ENCODE results near the gene PTPA.
"Not testable (repeated sequence)": the region's sequence is repeated elsewhere in the genome, so short reads cannot be mapped to it uniquely, and the experiment has no call there.

Gene PTPA

DNA sequence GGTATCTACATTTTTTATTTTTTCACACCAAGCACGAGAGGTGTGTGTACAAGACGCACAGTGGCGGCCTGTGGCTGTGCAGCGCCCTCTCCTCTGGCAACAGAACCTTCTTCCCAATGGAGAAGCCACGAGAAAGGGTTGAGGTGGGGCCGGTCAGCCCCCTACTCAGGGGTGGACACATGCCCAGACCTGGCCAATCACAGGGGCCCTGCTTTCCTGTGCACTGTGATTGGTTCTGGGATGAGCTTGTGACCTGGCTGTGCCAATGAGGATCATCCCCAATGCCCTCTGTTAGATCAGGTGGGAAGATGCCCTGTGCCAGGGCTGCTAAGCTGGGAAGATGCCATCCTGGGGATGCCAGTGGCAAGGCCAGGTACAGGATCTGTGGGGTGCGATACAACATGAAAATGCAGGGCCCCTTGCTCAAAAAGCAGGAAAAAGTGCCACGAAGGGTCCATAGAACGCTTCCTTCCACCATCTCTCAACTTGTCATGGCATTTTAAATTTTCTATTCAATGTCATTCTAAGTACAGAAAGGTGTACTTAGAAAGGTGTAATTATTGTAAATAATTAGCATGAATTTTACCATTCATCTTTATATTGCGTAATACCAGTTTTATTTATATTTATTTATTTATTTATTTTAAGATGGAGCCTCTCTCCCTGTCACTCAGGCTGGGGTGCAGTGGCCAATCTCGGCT lies 51.4 kb downstream of the PTPA start (continued):
- TF ChIP-seq, protein P1, sequence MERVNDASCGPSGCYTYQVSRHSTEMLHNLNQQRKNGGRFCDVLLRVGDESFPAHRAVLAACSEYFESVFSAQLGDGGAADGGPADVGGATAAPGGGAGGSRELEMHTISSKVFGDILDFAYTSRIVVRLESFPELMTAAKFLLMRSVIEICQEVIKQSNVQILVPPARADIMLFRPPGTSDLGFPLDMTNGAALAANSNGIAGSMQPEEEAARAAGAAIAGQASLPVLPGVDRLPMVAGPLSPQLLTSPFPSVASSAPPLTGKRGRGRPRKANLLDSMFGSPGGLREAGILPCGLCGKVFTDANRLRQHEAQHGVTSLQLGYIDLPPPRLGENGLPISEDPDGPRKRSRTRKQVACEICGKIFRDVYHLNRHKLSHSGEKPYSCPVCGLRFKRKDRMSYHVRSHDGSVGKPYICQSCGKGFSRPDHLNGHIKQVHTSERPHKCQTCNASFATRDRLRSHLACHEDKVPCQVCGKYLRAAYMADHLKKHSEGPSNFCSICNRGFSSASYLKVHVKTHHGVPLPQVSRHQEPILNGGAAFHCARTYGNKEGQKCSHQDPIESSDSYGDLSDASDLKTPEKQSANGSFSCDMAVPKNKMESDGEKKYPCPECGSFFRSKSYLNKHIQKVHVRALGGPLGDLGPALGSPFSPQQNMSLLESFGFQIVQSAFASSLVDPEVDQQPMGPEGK (CRISPR knock-in tag; IDR thresholded peaks at IDR 0.05; ENCODE audit: borderline replicate concordance) = no peak
- no peak for TF ChIP-seq CSDC2 (CRISPR knock-in tag; IDR thresholded peaks at IDR 0.05)

DNA sequence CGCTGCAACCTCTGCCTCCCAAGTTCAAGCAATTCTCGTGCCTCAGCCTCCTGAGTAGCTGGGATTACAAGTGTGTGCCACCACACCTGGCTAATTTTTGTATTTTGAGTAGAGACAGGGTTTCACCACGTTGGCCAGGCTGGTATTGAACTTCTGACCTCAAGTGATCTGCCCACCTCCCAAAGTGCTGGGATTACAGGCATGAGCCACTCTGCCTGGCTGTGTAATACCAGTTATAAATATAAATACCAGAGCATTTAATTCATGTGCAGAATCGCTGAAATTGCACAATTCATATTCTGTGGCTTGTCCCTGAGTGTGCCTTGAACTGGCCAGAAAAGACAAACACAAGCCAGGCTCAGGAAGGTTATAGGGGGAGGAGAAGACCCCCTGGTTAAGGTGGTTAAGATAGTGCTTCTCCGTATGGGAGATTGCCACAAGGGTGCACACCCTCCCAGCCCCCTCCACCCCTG lies 52.0 kb downstream of the PTPA start:
- not testable (repeated sequence) for ATAC-seq

DNA sequence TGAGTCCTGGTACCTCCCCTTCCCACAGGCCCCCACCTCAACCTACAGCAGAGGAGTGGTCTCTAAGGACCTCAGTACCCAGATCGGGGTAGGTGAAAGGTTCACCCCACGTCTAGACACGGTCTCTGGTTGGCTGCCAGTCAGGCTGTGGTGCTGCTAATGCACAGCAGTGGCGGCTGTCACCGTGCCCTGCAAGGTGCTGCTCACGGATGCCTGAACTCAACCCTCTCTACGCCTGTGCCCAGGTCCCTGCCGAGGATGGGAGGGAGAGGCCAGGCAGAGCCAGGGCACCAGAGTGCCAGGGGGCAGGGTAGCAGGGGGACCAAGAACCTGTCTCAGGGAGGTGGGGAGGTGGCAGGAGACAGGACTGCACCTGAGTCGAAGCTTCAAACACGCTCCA lies 52.5 kb downstream of the PTPA start:
- ATAC-seq = no peak
- no peak for TF ChIP-seq GLIS3 (CRISPR knock-in tag; IDR thresholded peaks at IDR 0.05)
- no peak for TF ChIP-seq ZFP3 (CRISPR knock-in tag; IDR thresholded peaks at IDR 0.05)
- no peak for TF ChIP-seq ZNF70 (CRISPR knock-in tag; IDR thresholded peaks at IDR 0.05)
- TF ChIP-seq ZNF565 (CRISPR knock-in tag; conservative IDR thresholded peaks at IDR 0.05; ENCODE audit: low read depth) = no peak
- TF ChIP-seq, protein P1 (CRISPR knock-in tag; IDR thresholded peaks at IDR 0.05; ENCODE audit: borderline replicate concordance) = no peak
- TF ChIP-seq SNAI2 (CRISPR knock-in tag; IDR thresholded peaks at IDR 0.05) = no peak
- no peak for TF ChIP-seq BACH2 (CRISPR knock-in tag; IDR thresholded peaks at IDR 0.05; ENCODE audit: borderline replicate concordance)
- no peak for TF ChIP-seq PPARA (CRISPR knock-in tag; IDR thresholded peaks at IDR 0.05; ENCODE audit: borderline replicate concordance)
- TF ChIP-seq ZC3H10 (CRISPR knock-in tag; IDR thresholded peaks at IDR 0.05) = no peak
- TF ChIP-seq RARB (CRISPR knock-in tag; IDR thresholded peaks at IDR 0.05) = no peak
- no peak for TF ChIP-seq TOX (CRISPR knock-in tag; IDR thresholded peaks at IDR 0.05; ENCODE audit: borderline replicate concordance)
- TF ChIP-seq OSR1 (CRISPR knock-in tag; IDR thresholded peaks at IDR 0.05) = no peak
- TF ChIP-seq CSDC2 (CRISPR knock-in tag; IDR thresholded peaks at IDR 0.05) = no peak
- TF ChIP-seq ZNF8 (CRISPR knock-in tag; IDR thresholded peaks at IDR 0.05) = no peak
- TF ChIP-seq, protein P2, sequence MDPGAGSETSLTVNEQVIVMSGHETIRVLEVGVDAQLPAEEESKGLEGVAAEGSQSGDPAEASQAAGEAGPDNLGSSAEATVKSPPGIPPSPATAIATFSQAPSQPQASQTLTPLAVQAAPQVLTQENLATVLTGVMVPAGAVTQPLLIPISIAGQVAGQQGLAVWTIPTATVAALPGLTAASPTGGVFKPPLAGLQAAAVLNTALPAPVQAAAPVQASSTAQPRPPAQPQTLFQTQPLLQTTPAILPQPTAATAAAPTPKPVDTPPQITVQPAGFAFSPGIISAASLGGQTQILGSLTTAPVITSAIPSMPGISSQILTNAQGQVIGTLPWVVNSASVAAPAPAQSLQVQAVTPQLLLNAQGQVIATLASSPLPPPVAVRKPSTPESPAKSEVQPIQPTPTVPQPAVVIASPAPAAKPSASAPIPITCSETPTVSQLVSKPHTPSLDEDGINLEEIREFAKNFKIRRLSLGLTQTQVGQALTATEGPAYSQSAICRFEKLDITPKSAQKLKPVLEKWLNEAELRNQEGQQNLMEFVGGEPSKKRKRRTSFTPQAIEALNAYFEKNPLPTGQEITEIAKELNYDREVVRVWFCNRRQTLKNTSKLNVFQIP (CRISPR knock-in tag; IDR thresholded peaks at IDR 0.05; ENCODE audit: borderline replicate concordance, low read depth) = no peak
- no peak for TF ChIP-seq ARNTL (CRISPR knock-in tag; IDR thresholded peaks at IDR 0.05; ENCODE audit: borderline replicate concordance, low read depth)

DNA sequence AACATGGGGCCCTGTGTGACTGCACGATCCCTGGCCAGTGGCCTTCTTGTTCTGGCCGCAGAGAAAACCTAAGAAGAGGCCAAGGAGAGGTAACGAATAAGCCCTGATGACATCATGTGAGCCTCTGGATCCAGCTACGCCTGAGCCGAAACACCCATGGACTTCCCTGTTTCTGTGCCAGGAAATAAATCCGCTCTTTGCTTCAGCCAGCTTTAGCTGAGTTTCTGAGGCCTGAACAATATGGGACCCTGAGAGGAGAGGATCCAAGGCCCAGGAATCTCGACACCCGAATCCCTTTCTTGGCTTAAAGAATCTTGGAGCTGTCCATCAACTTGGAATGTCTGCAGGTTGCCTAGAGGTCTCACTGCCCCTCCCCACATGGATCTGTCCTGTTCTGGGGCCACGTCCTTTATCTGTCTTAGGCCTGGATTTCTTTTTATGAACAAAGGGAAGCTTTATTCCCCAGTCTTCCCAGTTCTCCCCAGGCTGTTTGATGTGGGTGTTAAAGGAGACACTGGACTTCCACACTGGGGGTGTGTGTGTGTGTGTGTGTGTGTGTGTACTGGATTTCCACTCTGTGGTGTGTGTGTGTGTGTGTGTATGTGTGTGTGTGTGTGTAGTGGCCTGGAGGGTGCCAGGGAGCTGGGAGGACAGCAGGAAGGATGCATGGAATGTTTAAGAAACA lies 53.2 kb downstream of the PTPA start:
- TF ChIP-seq SNAI2 (CRISPR knock-in tag; IDR thresholded peaks at IDR 0.05) (no peak), ESRRG (CRISPR knock-in tag; IDR thresholded peaks at IDR 0.05) (no peak)
- ATAC-seq = no peak

DNA sequence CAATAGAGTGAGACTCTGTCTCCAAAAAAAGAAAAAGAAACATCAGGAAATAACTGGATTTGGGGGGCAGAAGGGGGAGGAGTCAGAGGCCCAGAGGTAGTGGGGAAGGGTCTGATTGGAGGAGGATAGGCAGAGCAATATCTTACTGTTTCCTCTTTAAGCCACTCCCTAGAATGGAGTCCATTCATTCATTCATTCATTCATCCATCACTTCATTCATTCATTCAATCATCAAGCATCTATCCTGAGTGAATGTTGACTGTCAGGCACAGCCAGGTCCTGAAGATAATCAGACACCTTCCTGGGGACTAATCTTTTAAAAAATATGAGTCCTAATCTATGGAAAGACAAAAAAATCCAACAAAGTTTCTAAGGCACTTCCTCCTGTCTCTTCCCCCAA lies 54.0 kb downstream of the PTPA start:
- ATAC-seq = no peak
- TF ChIP-seq ESRRG (CRISPR knock-in tag; IDR thresholded peaks at IDR 0.05) (no peak), OSR1 (CRISPR knock-in tag; IDR thresholded peaks at IDR 0.05) (no peak), ZNF8 (CRISPR knock-in tag; IDR thresholded peaks at IDR 0.05) (no peak)
- TF ChIP-seq, protein P3, sequence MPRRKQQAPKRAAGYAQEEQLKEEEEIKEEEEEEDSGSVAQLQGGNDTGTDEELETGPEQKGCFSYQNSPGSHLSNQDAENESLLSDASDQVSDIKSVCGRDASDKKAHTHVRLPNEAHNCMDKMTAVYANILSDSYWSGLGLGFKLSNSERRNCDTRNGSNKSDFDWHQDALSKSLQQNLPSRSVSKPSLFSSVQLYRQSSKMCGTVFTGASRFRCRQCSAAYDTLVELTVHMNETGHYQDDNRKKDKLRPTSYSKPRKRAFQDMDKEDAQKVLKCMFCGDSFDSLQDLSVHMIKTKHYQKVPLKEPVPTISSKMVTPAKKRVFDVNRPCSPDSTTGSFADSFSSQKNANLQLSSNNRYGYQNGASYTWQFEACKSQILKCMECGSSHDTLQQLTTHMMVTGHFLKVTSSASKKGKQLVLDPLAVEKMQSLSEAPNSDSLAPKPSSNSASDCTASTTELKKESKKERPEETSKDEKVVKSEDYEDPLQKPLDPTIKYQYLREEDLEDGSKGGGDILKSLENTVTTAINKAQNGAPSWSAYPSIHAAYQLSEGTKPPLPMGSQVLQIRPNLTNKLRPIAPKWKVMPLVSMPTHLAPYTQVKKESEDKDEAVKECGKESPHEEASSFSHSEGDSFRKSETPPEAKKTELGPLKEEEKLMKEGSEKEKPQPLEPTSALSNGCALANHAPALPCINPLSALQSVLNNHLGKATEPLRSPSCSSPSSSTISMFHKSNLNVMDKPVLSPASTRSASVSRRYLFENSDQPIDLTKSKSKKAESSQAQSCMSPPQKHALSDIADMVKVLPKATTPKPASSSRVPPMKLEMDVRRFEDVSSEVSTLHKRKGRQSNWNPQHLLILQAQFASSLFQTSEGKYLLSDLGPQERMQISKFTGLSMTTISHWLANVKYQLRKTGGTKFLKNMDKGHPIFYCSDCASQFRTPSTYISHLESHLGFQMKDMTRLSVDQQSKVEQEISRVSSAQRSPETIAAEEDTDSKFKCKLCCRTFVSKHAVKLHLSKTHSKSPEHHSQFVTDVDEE (CRISPR knock-in tag; IDR thresholded peaks at IDR 0.05) = no peak

All from SK-N-SH treated with all-trans-retinoic acid at 6 μM for 48 hours (cell line).